Measurements from ENCODE around the gene ADM5. TPM values are rescaled to one million over a fixed set of nuclear protein-coding genes. Genes with fewer than 3 reads are reported as not detected.

ADM5 gene
- total and polyA plus RNA-seq, 10 of the 15 experiments (the other 5 are each of a cell fraction or from before 2014, with no cell fraction given): 0.05 to 6.0 (median 1.2) TPM; not detected in 1

GRCh38 chr19:49676136-49676783 is 13.1 kb upstream of the ADM5 start:
- DNase-seq (ENCODE audit: low read depth, low spot score): peak; percentile 84
- Histone ChIP-seq H3K27me3 (replicated peaks in 1 of 2; ENCODE audit: control insufficient read depth in 2 of 2, insufficient read depth in 2 of 2, low read length in 1 of 2) (no peaks in the 10 kb centered on the region), H3K9ac (ENCODE audit: control insufficient read depth, insufficient read depth, low read length) (peak overlapping the region; percentile 91), H3K27ac (ENCODE audit: control insufficient read depth, insufficient read depth) (peak overlapping the region; percentile 99), H3K9me3 (replicated peaks; ENCODE audit: control insufficient read depth, insufficient read depth, low read length) (no peaks in the 10 kb centered on the region), H4K20me1 (ENCODE audit: control insufficient read depth, insufficient read depth) (peaks cover 10% of the 10 kb centered on the region), H3K4me1 (ENCODE audit: control insufficient read depth, insufficient read depth, low read length) (peaks cover 38% of the 10 kb centered on the region), H3K4me3 (peak overlapping the region; percentile 94), H3K4me2 (ENCODE audit: control insufficient read depth, insufficient read depth) (peak overlapping the region; percentile 72), H2AFZ (ENCODE audit: control insufficient read depth, low read depth, low read length) (peak overlapping the region; percentile 95), H3K79me2 (ENCODE audit: control insufficient read depth, insufficient read depth, low read length) (peaks cover 41% of the 10 kb centered on the region), H3K36me3 (ENCODE audit: control insufficient read depth in 2 of 2, insufficient read depth in 2 of 2, low read length in 1 of 2) (peaks cover 0 to 3% of the 10 kb centered on the region in 2 experiments; a peak in 3 of 4 replicates)
- intact Hi-C loops (cut with micrococcal nuclease; ENCODE audit: unreplicated experiment) (loop anchor here (1.0 to 5.0 kb wide), 4 partner anchors 36 to 191 kb away; partner anchors contain the start of genes PNKP, RPS11 and RRAS), in situ Hi-C loops (cut with MboI) (no loop called here)
- ChIA-PET RAD21 (ENCODE audit: unreplicated experiment) (interaction anchor here (0.7 to 8.6 kb wide), 17 partner anchors 11 to 496 kb away, joined by 3 to 131 read pairs (median 4); partner anchors contain the start of genes AP2A1, BCL2L12, IRF3 and NOSIP), POLR2A (interaction anchor here (0.5 to 11.2 kb wide), 28 partner anchors 10 to 718 kb away, joined by 3 to 200 read pairs (median 4); partner anchors contain the start of genes AP2A1, BCL2L12, IRF3 and MED25), SMC1A (ENCODE audit: uncharacterized antibody, unreplicated experiment) (interaction anchor here (0.5 to 2.7 kb wide), 14 partner anchors 12 to 309 kb away, joined by 3 to 11 read pairs (median 3); partner anchors contain the start of genes FUZ, NOSIP, PRR12 and PRRG2), CTCF (interaction anchor here (1.1 to 10.5 kb wide), 9 partner anchors 10 to 203 kb away, joined by 3 to 130 read pairs (median 5); partner anchors contain the start of genes BCL2L12, IRF3, PRR12 and RRAS)
- FAIRE-seq: peak; percentile 99
- ATAC-seq: peak; percentile 19
- BruUV-seq (replicated peaks): no TSS peak
- WGBS (ENCODE audit: insufficient coverage, insufficient replicate concordance, low lambda C conversion rate, missing lambda C conversion rate): under 1% methylated on average over 27 of the region's 27 CpGs
- TF ChIP-seq MEF2B (IDR thresholded peaks at IDR 0.05; ENCODE audit: partially characterized antibody, poor library complexity, severe bottlenecking) (no peak), USF1 (IDR thresholded peaks at IDR 0.05; ENCODE audit: borderline replicate concordance, extremely low read length, insufficient read depth, low read depth, low read length) (no peak), HSF1 (IDR thresholded peaks at IDR 0.05; ENCODE audit: low read depth, low read length) (no peak), ATF7 (IDR thresholded peaks at IDR 0.05; ENCODE audit: low read depth) (peak; percentile 100), NR2C1 (IDR thresholded peaks at IDR 0.05) (no peak), STAT1 (conservative IDR thresholded peaks at IDR 0.05) (peak; percentile 95), PKNOX1 (IDR thresholded peaks at IDR 0.05) (no peak), MXI1 (IDR thresholded peaks at IDR 0.05; ENCODE audit: low read depth, low read length) (no peak; the same call in 1 of the 2 replicates), HDAC2 (IDR thresholded peaks at IDR 0.05) (no peak), ETV6 (conservative IDR thresholded peaks at IDR 0.05 in 1 of 2, IDR thresholded peaks at IDR 0.05 in 1 of 2; ENCODE audit: borderline replicate concordance in 1 of 2, low read depth in 1 of 2) (no peak), CUX1 (IDR thresholded peaks at IDR 0.05; ENCODE audit: insufficient replicate concordance, low read depth, low read length) (no peak), TAF1 (IDR thresholded peaks at IDR 0.05; ENCODE audit: borderline replicate concordance, low read depth, low read length) (peak; percentile 93), RFX5 (IDR thresholded peaks at IDR 0.05; ENCODE audit: low read depth, low read length) (no peak)
